OCI-LY7 (cell line): Measurements from ENCODE around the gene PIP4K2A. TPM values are rescaled to one million over a fixed set of nuclear protein-coding genes. Genes with fewer than 3 reads are reported as not detected.

Source experiments
- BruUV-seq: library from RNA; stranded (reverse); fragments of 400-500 nt; replicated peaks from 2 replicates; lab custom pipeline; 2021; lab: Mats Ljungman, UMichigan
- CTCF ChIA-PET: fragments of 300-600 bp; sonication (Branson Sonifier 250); formaldehyde crosslinking; loops from one replicate; lab custom pipeline; 2022; ENCODE audit warnings: antibody characterized with exemption; ENCODE audit not compliant: unreplicated experiment; lab: Charles Lee
- POLR2A ChIA-PET: fragments of 300-600 bp; sonication (Branson Sonifier 250); formaldehyde crosslinking; loops from one replicate; lab custom pipeline; 2022; ENCODE audit warnings: antibody characterized with exemption; lab: Charles Lee
- DNase-seq: peaks from one replicate; pipeline ENCODE4 v3.0.0-alpha.2; 2015; ENCODE audit warnings: low spot score
- H2AFZ ChIP-seq: fragments of 200-600 bp; sonication (generic), shearing (Covaris generic); 2 replicates; pipeline ENCODE4 v1.6.1; 2014; ENCODE audit warnings: mild to moderate bottlenecking, antibody characterized with exemption, low read length, moderate library complexity
- H3K27ac ChIP-seq: fragments of 200-600 bp; sonication (generic); 2 replicates; pipeline ENCODE4 v1.5.1; 2014; ENCODE audit warnings: mixed run types, low read depth, mild to moderate bottlenecking, moderate library complexity, low read length, inconsistent platforms; ENCODE audit not compliant: poor library complexity, severe bottlenecking
- H3K36me3 ChIP-seq: fragments of 200-600 bp; sonication (generic); 2 replicates; pipeline ENCODE4 v1.6.1; 2014; ENCODE audit warnings: mild to moderate bottlenecking, antibody characterized with exemption, low read length, moderate library complexity, mixed read lengths; ENCODE audit not compliant: insufficient read depth
- H3K4me1 ChIP-seq: fragments of 200-600 bp; sonication (generic); 2 replicates; pipeline ENCODE4 v1.5.1; 2014; ENCODE audit warnings: mild to moderate bottlenecking, low read length; ENCODE audit not compliant: insufficient read depth, poor library complexity, severe bottlenecking
- H3K4me2 ChIP-seq: fragments of 200-600 bp; sonication (generic); 2 replicates; pipeline ENCODE4 v1.6.1; 2014; ENCODE audit warnings: mild to moderate bottlenecking, low read length
- H3K4me3 ChIP-seq: fragments of 200-600 bp; sonication (generic); 2 replicates; pipeline ENCODE4 v1.5.1; 2014; ENCODE audit warnings: mild to moderate bottlenecking, low read depth, low read length; ENCODE audit not compliant: poor library complexity, severe bottlenecking
- H3K79me2 ChIP-seq: fragments of 200-600 bp; sonication (generic); 2 replicates; pipeline ENCODE4 v1.6.1; 2016; ENCODE audit warnings: low read depth, mild to moderate bottlenecking, low read length, moderate library complexity, mixed read lengths; ENCODE audit not compliant: insufficient read depth
- H3K9me2 ChIP-seq: fragments of 200-600 bp; sonication (generic); 2 replicates; pipeline ENCODE4 v1.6.1; 2016; ENCODE audit warnings: mild to moderate bottlenecking, low read length, mixed read lengths; ENCODE audit not compliant: insufficient read depth
- H3K9me3 ChIP-seq: fragments of 200-600 bp; sonication (generic); 2 replicates; pipeline ENCODE4 v1.6.1; 2014; ENCODE audit warnings: mild to moderate bottlenecking, mixed run types, low read length, mixed read lengths
- H4K20me1 ChIP-seq: fragments of 200-600 bp; sonication (generic); 2 replicates; pipeline ENCODE4 v1.6.1; 2014; ENCODE audit warnings: mild to moderate bottlenecking, antibody characterized with exemption, low read length, moderate library complexity, mixed read lengths; ENCODE audit not compliant: insufficient read depth
- CTCF ChIP-seq: fragments of 200-600 bp; sonication (generic); conservative IDR thresholded peaks from 2 replicates; pipeline ENCODE4 v1.5.1; 2014; ENCODE audit warnings: mild to moderate bottlenecking, antibody characterized with exemption, low read length, moderate library complexity, mixed read lengths
- EZH2phosphoT487 ChIP-seq: fragments of 200-600 bp; sonication (generic); IDR thresholded peaks from 2 replicates; pipeline ENCODE4 v1.6.1; 2018; ENCODE audit warnings: low read depth, borderline replicate concordance, mild to moderate bottlenecking, mixed run types, antibody characterized with exemption, low read length, moderate library complexity, mixed read lengths
- intact Hi-C: fragments of 100-400 bp; cut with micrococcal nuclease; formaldehyde crosslinking; loops from one replicate; pipeline ENCODE4 v1.10.0; 2022; ENCODE audit not compliant: unreplicated experiment
- total RNA-seq, 2 experiments: library from RNA; depleted of rRNA in 1 of 2; stranded (reverse); fragments of >200 nt in 1 of 2; shearing (Covaris generic) in 1 of 2; gene quantifications; 2 replicates each; pipeline ENCODE4 v1.2.3, GENCODE V29; 2014 to 2022

The PIP4K2A gene
- total RNA-seq, 2 experiments from 2014 or later, result 32.5 to 42.6 TPM

GRCh38 chr10:22593026-22593425, 121.4 kb downstream of the PIP4K2A start:
- Histone ChIP-seq H3K4me3 (no peak overlapping the region), H3K4me2 (no peak overlapping the region), H3K27ac (no peak overlapping the region), H3K79me2 (no peaks in the 10 kb centered on the region), H3K9me2 (no peaks in the 10 kb centered on the region), H3K36me3 (peaks cover 20% of the 10 kb centered on the region; the same call in 1 of the 2 replicates), H3K4me1 (peaks cover 32% of the 10 kb centered on the region), H3K9me3 (no peaks in the 10 kb centered on the region), H2AFZ (no peak overlapping the region), H4K20me1 (no peaks in the 10 kb centered on the region; the same call in 1 of the 2 replicates)
- TF ChIP-seq EZH2phosphoT487 (no peak), CTCF (no peak)
- ChIA-PET CTCF (no interaction called here), POLR2A (interaction anchor here (0.8 kb wide), 1 partner anchor 13 kb away, joined by 4 read pairs; no protein-coding TSS in a partner anchor)
- intact Hi-C loops, result no loop called here
- no TSS peak for BruUV-seq
- no peak for DNase-seq

GRCh38 chr10:22589851-22590514, 124.4 kb downstream of the PIP4K2A start:
- Histone ChIP-seq H3K79me2 (no peaks in the 10 kb centered on the region), H3K9me3 (no peaks in the 10 kb centered on the region), H3K27ac (no peak overlapping the region), H2AFZ (no peak overlapping the region), H3K36me3 (peaks cover 28% of the 10 kb centered on the region; the same call in 1 of the 2 replicates), H3K4me2 (no peak overlapping the region), H3K4me1 (peaks cover 18% of the 10 kb centered on the region), H3K4me3 (no peak overlapping the region), H3K9me2 (no peaks in the 10 kb centered on the region), H4K20me1 (peaks cover 3% of the 10 kb centered on the region; the same call in 1 of the 2 replicates)
- DNase-seq, result no peak
- TF ChIP-seq CTCF (no peak), EZH2phosphoT487 (no peak)
- intact Hi-C loops, result loop anchor here (5.0 kb wide), 1 partner anchor 588 kb away; the partner anchor contains the start of gene DNAJC1
- BruUV-seq, result no TSS peak
- CTCF ChIA-PET, result no interaction called here
- POLR2A ChIA-PET, result interaction anchor here (0.7 to 1.6 kb wide), 4 partner anchors 16 to 1067 kb away, joined by 3 to 12 read pairs (median 4); partner anchors contain the start of gene DNAJC1

- no peaks in the 10 kb centered on the region for H3K9me2 ChIP-seq
- no peak overlapping the region for H3K27ac ChIP-seq
- H3K4me2 ChIP-seq, result no peak overlapping the region
- no peaks in the 10 kb centered on the region for H3K79me2 ChIP-seq
- no peaks in the 10 kb centered on the region for H3K9me3 ChIP-seq
- BruUV-seq, result no TSS peak
- no peak for DNase-seq
- ChIA-PET CTCF (no interaction called here), POLR2A (interaction anchor here (0.9 kb wide), 1 partner anchor 1549 kb away, joined by 3 read pairs; no protein-coding TSS in a partner anchor)
- no peak overlapping the region for H2AFZ ChIP-seq
- H3K4me3 ChIP-seq, result no peak overlapping the region
- no peak for TF ChIP-seq CTCF
- TF ChIP-seq EZH2phosphoT487, result no peak
- H3K36me3 ChIP-seq, result peaks cover 28% of the 10 kb centered on the region; the same call in 1 of the 2 replicates
- H3K4me1 ChIP-seq, result peaks cover 6% of the 10 kb centered on the region
- intact Hi-C loops, result loop anchor here (5.0 kb wide), 1 partner anchor 586 kb away; the partner anchor contains the start of gene DNAJC1
- peaks cover 3% of the 10 kb centered on the region; the same call in 1 of the 2 replicates for H4K20me1 ChIP-seq
Observed at GRCh38 chr10:22588462-22588861, 125.9 kb downstream of the PIP4K2A start.
